Smooth muscle cell (in vitro differentiated cells): ENCODE measurements around the gene CPB1. TPM values are rescaled to one million over a fixed set of nuclear protein-coding genes. Genes with fewer than 3 reads are reported as not detected.

Source experiments
- DNase-seq: peaks from one replicate; lab custom pipeline; 2025; ENCODE audit not compliant: unreplicated experiment; lab: John Stamatoyannopoulos, UW
- H2AFZ ChIP-seq: fragments of 200-600 bp; sonication (generic); 2 replicates; pipeline ENCODE4 v1.6.0; 2016; ENCODE audit warnings: antibody characterized with exemption, low read depth, mild to moderate bottlenecking
- H3F3A ChIP-seq: fragments of 200-600 bp; sonication (generic); 2 replicates; pipeline ENCODE4 v1.6.0; 2017; ENCODE audit warnings: antibody characterized with exemption, low read depth
- H3K27ac ChIP-seq: fragments of 200-600 bp; sonication (generic); 2 replicates; pipeline ENCODE4 v1.5.1; 2016; ENCODE audit warnings: low read depth, mild to moderate bottlenecking
- H3K27me3 ChIP-seq: fragments of 200-600 bp; sonication (generic); 2 replicates; pipeline ENCODE4 v1.6.1; 2016; ENCODE audit warnings: low read depth, mild to moderate bottlenecking
- H3K36me3 ChIP-seq: fragments of 200-600 bp; sonication (generic); 2 replicates; pipeline ENCODE4 v1.5.1; 2016; ENCODE audit warnings: low read depth
- H3K4me1 ChIP-seq: fragments of 200-600 bp; sonication (generic); 2 replicates; pipeline ENCODE4 v1.5.1; 2016; ENCODE audit warnings: low read depth
- H3K4me2 ChIP-seq: fragments of 200-600 bp; sonication (generic); 2 replicates; pipeline ENCODE4 v1.6.0; 2016; ENCODE audit warnings: mild to moderate bottlenecking
- H3K4me3 ChIP-seq: fragments of 200-600 bp; sonication (generic); 2 replicates; pipeline ENCODE4 v1.5.1; 2016; ENCODE audit warnings: mild to moderate bottlenecking
- H3K79me2 ChIP-seq: fragments of 200-600 bp; sonication (generic); 2 replicates; pipeline ENCODE4 v1.6.0; 2016; ENCODE audit warnings: low read depth, mild to moderate bottlenecking
- H3K9ac ChIP-seq: fragments of 200-600 bp; sonication (generic); 2 replicates; pipeline ENCODE4 v1.6.0; 2016; ENCODE audit warnings: low read depth
- H3K9me3 ChIP-seq: fragments of 200-600 bp; sonication (generic); replicated peaks from 2 replicates; pipeline ENCODE4 v1.5.1; 2016; ENCODE audit warnings: low read depth
- H4K20me1 ChIP-seq: fragments of 200-600 bp; sonication (generic); 2 replicates; pipeline ENCODE4 v1.6.0; 2016; ENCODE audit warnings: low read depth
- WGBS: methylation state at CpG from one replicate; pipeline ENCODE4 v1.1.7; 2016; ENCODE audit warnings: low lambda C conversion rate; 5-methylcytosine and 5-hydroxymethylcytosine counted together
- polyA plus RNA-seq: library from polyadenylated mRNA; unstranded; fragments of >200 nt; fragmentation: Nextera tagmentation; extraction: Ambion mirVana; gene quantifications from 2 replicates; pipeline ENCODE4 v1.2.1, GENCODE V29; 2016
- total RNA-seq: library from RNA; depleted of rRNA; stranded (reverse); fragments of >200 nt; gene quantifications from 2 replicates; pipeline ENCODE4 v1.2.3, GENCODE V29; 2014
- TF ChIP-seq, protein P1 (sequence below): fragments of 200-600 bp; sonication (generic); IDR thresholded peaks from 2 replicates; pipeline ENCODE4 v1.5.1; 2017; ENCODE audit warnings: borderline replicate concordance, mild to moderate bottlenecking, antibody characterized with exemption; ENCODE audit not compliant: insufficient read depth, poor library complexity, severe bottlenecking

The CPB1 gene
- total and polyA plus RNA-seq, 2 experiments from 2014 or later: not detected

GRCh38 chr3:148792516-148792915 lies 35.1 kb upstream of the CPB1 start:
- no peak overlapping the region for H3K4me3 ChIP-seq
- DNase-seq: no peak
- WGBS: 93% methylated on average over 1 of the region's 1 CpG

DNA sequence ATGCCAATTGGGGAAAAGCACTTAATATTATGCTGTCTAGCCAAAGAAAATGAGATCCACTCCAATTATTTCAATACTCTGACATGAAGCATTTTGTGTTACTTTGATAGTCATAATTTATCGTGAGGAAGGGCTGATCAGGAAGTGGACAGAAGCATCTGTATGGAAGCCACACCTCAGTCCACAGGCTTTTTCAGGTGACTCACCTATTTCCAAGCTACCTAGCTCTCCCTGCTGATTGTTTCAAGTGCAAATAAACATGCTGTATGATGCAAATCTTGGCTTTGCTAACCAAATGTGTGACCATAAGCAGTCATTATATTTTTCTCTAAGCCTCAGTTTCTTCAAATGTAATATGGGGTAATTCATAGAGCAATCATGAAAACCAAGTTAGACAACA lies 30.8 kb upstream of the CPB1 start:
- Histone ChIP-seq H3K36me3 (no peaks in the 10 kb centered on the region), H3K9me3 (no peaks in the 10 kb centered on the region), H3K4me3 (no peak overlapping the region), H3K4me2 (no peak overlapping the region), H4K20me1 (no peaks in the 10 kb centered on the region), H3K27ac (no peak overlapping the region), H2AFZ (no peak overlapping the region), H3F3A (no peaks in the 10 kb centered on the region), H3K27me3 (no peaks in the 10 kb centered on the region), H3K79me2 (no peaks in the 10 kb centered on the region), H3K4me1 (no peaks in the 10 kb centered on the region), H3K9ac (no peak overlapping the region)
- WGBS: 40% methylated on average over 1 of the region's 1 CpG
- DNase-seq: no peak
- TF ChIP-seq, protein P1, sequence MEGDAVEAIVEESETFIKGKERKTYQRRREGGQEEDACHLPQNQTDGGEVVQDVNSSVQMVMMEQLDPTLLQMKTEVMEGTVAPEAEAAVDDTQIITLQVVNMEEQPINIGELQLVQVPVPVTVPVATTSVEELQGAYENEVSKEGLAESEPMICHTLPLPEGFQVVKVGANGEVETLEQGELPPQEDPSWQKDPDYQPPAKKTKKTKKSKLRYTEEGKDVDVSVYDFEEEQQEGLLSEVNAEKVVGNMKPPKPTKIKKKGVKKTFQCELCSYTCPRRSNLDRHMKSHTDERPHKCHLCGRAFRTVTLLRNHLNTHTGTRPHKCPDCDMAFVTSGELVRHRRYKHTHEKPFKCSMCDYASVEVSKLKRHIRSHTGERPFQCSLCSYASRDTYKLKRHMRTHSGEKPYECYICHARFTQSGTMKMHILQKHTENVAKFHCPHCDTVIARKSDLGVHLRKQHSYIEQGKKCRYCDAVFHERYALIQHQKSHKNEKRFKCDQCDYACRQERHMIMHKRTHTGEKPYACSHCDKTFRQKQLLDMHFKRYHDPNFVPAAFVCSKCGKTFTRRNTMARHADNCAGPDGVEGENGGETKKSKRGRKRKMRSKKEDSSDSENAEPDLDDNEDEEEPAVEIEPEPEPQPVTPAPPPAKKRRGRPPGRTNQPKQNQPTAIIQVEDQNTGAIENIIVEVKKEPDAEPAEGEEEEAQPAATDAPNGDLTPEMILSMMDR: no peak

More at GRCh38 chr3:148792516-148792915, 35.1 kb upstream of the CPB1 start:
- no peak overlapping the region for H3K9ac ChIP-seq
- H3K36me3 ChIP-seq: no peaks in the 10 kb centered on the region
- H3K4me1 ChIP-seq: no peaks in the 10 kb centered on the region
- no peaks in the 10 kb centered on the region for H3K27me3 ChIP-seq
- no peak overlapping the region for H3K4me2 ChIP-seq
- H3K27ac ChIP-seq: no peak overlapping the region
- H3F3A ChIP-seq: no peaks in the 10 kb centered on the region
- no peaks in the 10 kb centered on the region for H4K20me1 ChIP-seq
- H3K79me2 ChIP-seq: no peaks in the 10 kb centered on the region
- TF ChIP-seq, protein P1: no peak
- no peaks in the 10 kb centered on the region for H3K9me3 ChIP-seq
- no peak overlapping the region for H2AFZ ChIP-seq

- no peaks in the 10 kb centered on the region for H3K79me2 ChIP-seq
- no peaks in the 10 kb centered on the region for H3K36me3 ChIP-seq
- H3K27me3 ChIP-seq: no peaks in the 10 kb centered on the region
- no peak overlapping the region for H2AFZ ChIP-seq
- TF ChIP-seq, protein P1: no peak
- H4K20me1 ChIP-seq: no peaks in the 10 kb centered on the region
- H3K4me2 ChIP-seq: no peak overlapping the region
- H3K27ac ChIP-seq: no peak overlapping the region
- 91% methylated on average over 2 of the region's 2 CpGs for WGBS
- H3K4me1 ChIP-seq: no peaks in the 10 kb centered on the region
- no peaks in the 10 kb centered on the region for H3K9me3 ChIP-seq
- DNase-seq: no peak
- H3F3A ChIP-seq: no peaks in the 10 kb centered on the region
- H3K4me3 ChIP-seq: no peak overlapping the region
- H3K9ac ChIP-seq: no peak overlapping the region
These were observed 29.8 kb upstream of the CPB1 start for GRCh38 chr3:148797795-148798194.

GRCh38 chr3:148800414-148800813 lies 27.2 kb upstream of the CPB1 start:
- Histone ChIP-seq H3K4me2 (no peak overlapping the region), H3K79me2 (no peaks in the 10 kb centered on the region), H3F3A (no peaks in the 10 kb centered on the region), H4K20me1 (no peaks in the 10 kb centered on the region), H3K4me1 (no peaks in the 10 kb centered on the region), H3K27me3 (no peaks in the 10 kb centered on the region), H2AFZ (no peak overlapping the region), H3K9me3 (no peaks in the 10 kb centered on the region), H3K36me3 (no peaks in the 10 kb centered on the region), H3K9ac (no peak overlapping the region), H3K27ac (no peak overlapping the region), H3K4me3 (no peak overlapping the region)
- DNase-seq: no peak
- TF ChIP-seq, protein P1: no peak
- WGBS: 97% methylated on average over 1 of the region's 1 CpG
